ENCODE measurements around the gene FAM171A1. TPM values are rescaled to one million over a fixed set of nuclear protein-coding genes. Genes with fewer than 3 reads are reported as not detected.

Gene FAM171A1
- total and polyA plus RNA-seq, 2 donors (not counting 3 experiments of a cell fraction or from before 2014, with no cell fraction given) = 56.3 to 75.8 TPM

GRCh38 chr10:15188603-15189002 is 182.5 kb downstream of the FAM171A1 start:
- POLR2A ChIA-PET = no interaction called here

More at GRCh38 chr10:15188603-15189002, 182.5 kb downstream of the FAM171A1 start:
- no peaks in the 10 kb centered on the region for H3K9me1 ChIP-seq (replicated peaks; ENCODE audit: control insufficient read depth, extremely low read depth, insufficient read depth, low read length)
- intact Hi-C loops (cut with micrococcal nuclease) = no loop called here
- FAIRE-seq (no peak), DNase-seq (ENCODE audit: low read depth, low spot score) (no peak)
- H4K20me1 ChIP-seq (replicated peaks; ENCODE audit: control insufficient read depth, extremely low read depth, insufficient read depth, low read length) = no peaks in the 10 kb centered on the region
- no peak overlapping the region for H3K27ac ChIP-seq (ENCODE audit: insufficient read depth, low read depth, low read length)
- no TSS peak for BruUV-seq (replicated peaks)
- dilution Hi-C loops (cut with MboI; ENCODE audit: extremely low pct_ligation_motif_present, low sequenced_read_pairs) = no loop called here
- no peak overlapping the region for H3K4me3 ChIP-seq (replicated peaks in 1 of 3; ENCODE audit: insufficient read depth in 1 of 3, low read depth in 1 of 3, low read length in 3 of 3)
- H3K4me2 ChIP-seq (ENCODE audit: insufficient read depth, low read length) = no peak overlapping the region
- H3K36me3 ChIP-seq (ENCODE audit: control insufficient read depth in 2 of 2, extremely low read depth in 1 of 2, insufficient read depth in 2 of 2, low read length in 2 of 2) = no peaks in the 10 kb centered on the region
- H3K27me3 ChIP-seq (ENCODE audit: control insufficient read depth in 2 of 2, insufficient read depth in 2 of 2, low read length in 2 of 2) = no peaks in the 10 kb centered on the region
- no peak overlapping the region for H2AFZ ChIP-seq (ENCODE audit: low read depth, low read length)
- TF ChIP-seq GATA2 (IDR thresholded peaks at IDR 0.05; ENCODE audit: insufficient read depth, insufficient read length, low read depth, low read length) (no peak), EZH2 (IDR thresholded peaks at IDR 0.05; ENCODE audit: borderline replicate concordance, low read depth, low read length, severe bottlenecking) (no peak), FOS (IDR thresholded peaks at IDR 0.05; ENCODE audit: borderline replicate concordance, insufficient read depth, low read length) (no peak), JUN (IDR thresholded peaks at IDR 0.05; ENCODE audit: borderline replicate concordance, insufficient read depth, insufficient read length, low read depth) (no peak), POLR2A (IDR thresholded peaks at IDR 0.05; ENCODE audit: low read depth, low read length) (no peak), MYC (IDR thresholded peaks at IDR 0.05; ENCODE audit: low read depth, low read length) (no peak), POLR2AphosphoS5 (IDR thresholded peaks at IDR 0.05; ENCODE audit: insufficient read depth, low read depth, low read length) (no peak), MAX (IDR thresholded peaks at IDR 0.05; ENCODE audit: insufficient read depth, insufficient read length) (no peak), CTCF (IDR thresholded peaks at IDR 0.05; ENCODE audit: extremely low read depth in 1 of 2, insufficient read depth in 1 of 2, low read depth in 1 of 2, low read length in 2 of 2) (no peak)
- H3K9ac ChIP-seq (replicated peaks; ENCODE audit: extremely low read depth, insufficient read depth, low read length) = no peak overlapping the region
- CTCF ChIA-PET = interaction anchor here (1.5 kb wide), 1 partner anchor 20 kb away, joined by 4 read pairs; the partner anchor contains the start of gene NMT2
- H3K9me3 ChIP-seq (replicated peaks; ENCODE audit: control insufficient read depth, insufficient read depth, low read length) = no peaks in the 10 kb centered on the region
- H3K4me1 ChIP-seq (ENCODE audit: control insufficient read depth, extremely low read depth, insufficient read depth, low read length) = no peaks in the 10 kb centered on the region
- no peaks in the 10 kb centered on the region for H3K79me2 ChIP-seq (ENCODE audit: control insufficient read depth, insufficient read depth, low read length)

Data from endothelial cell of umbilical vein (primary cell).